Measurements from ENCODE around the gene EPOP. TPM values are rescaled to one million over a fixed set of nuclear protein-coding genes. Genes with fewer than 3 reads are reported as not detected.

EPOP gene
- total and polyA plus RNA-seq, 2 of the 8 experiments (the other 6 are each of a cell fraction or from before 2014, with no cell fraction given) = 1.5 to 3.3 TPM

- no peaks in the 10 kb centered on the region; a peak in 1 of 8 replicates for H3K36me3 ChIP-seq (ENCODE audit: control insufficient read depth in 2 of 4, insufficient read depth in 4 of 4, low read length in 3 of 4)
- H3K79me1 ChIP-seq (ENCODE audit: low read depth, low read length) = no peaks in the 10 kb centered on the region
- H2BK15ac ChIP-seq (ENCODE audit: low read length) = no peak overlapping the region
- FAIRE-seq = no peak
- no peak overlapping the region for H2AK5ac ChIP-seq (ENCODE audit: low read depth, low read length)
- H2AFZ ChIP-seq (ENCODE audit: low read length) = no peak overlapping the region
- 12% methylated on average over 9 of the region's 9 CpGs; no CpG with 5 or more reads in 1 of the 2 experiments for WGBS, 2 experiments (ENCODE audit: extremely low coverage in 1 of 2, insufficient coverage in 1 of 2, insufficient read length in 1 of 2, insufficient replicate concordance in 2 of 2, low coverage in 1 of 2, low lambda C conversion rate in 2 of 2, missing lambda C conversion rate in 1 of 2)
- ChIA-PET POLR2A (ENCODE audit: partially characterized antibody) (interaction anchor here (1.0 to 1.4 kb wide), 4 partner anchors 9 to 73 kb away, joined by 3 to 6 read pairs (median 4); no protein-coding TSS in a partner anchor), CTCF (ENCODE audit: partially characterized antibody) (interaction anchor here (0.7 to 29.5 kb wide), 30 partner anchors 9 to 335 kb away, joined by 3 to 795 read pairs (median 7); partner anchors contain the start of genes ARHGAP23, CISD3, MLLT6 and PSMB3)
- peaks cover 27 to 51% (median 48%) of the 10 kb centered on the region in 4 experiments for H3K27me3 ChIP-seq (replicated peaks in 1 of 4; ENCODE audit: control insufficient read depth in 3 of 4, extremely low read depth in 1 of 4, insufficient read depth in 3 of 4, low read length in 3 of 4)
- H4K5ac ChIP-seq (ENCODE audit: insufficient read length, low read depth, low read length) = no peak overlapping the region
- no peak overlapping the region for H3K23ac ChIP-seq (ENCODE audit: insufficient read length)
- H3K4me2 ChIP-seq (ENCODE audit: insufficient read depth in 1 of 2, low read depth in 2 of 2, low read length in 2 of 2) = no peak overlapping the region
- H2BK20ac ChIP-seq (ENCODE audit: low read length) = no peak overlapping the region
- no peak overlapping the region for H2BK120ac ChIP-seq (replicated peaks; ENCODE audit: low read depth, low read length)
- peaks cover 0 to 2% of the 10 kb centered on the region in 2 experiments for H4K20me1 ChIP-seq (replicated peaks in 1 of 2; ENCODE audit: control insufficient read depth in 1 of 2, insufficient read depth in 2 of 2, low read length in 2 of 2)
- H3K14ac ChIP-seq (ENCODE audit: insufficient read length) = no peak overlapping the region
- no peak overlapping the region for H3K27ac ChIP-seq (ENCODE audit: low read depth, low read length)
- no peak overlapping the region for H3K18ac ChIP-seq (ENCODE audit: extremely low read depth, low read length)
- H4K8ac ChIP-seq (ENCODE audit: extremely low read depth, insufficient read depth, low read length) = no peak overlapping the region
- H3K23me2 ChIP-seq (ENCODE audit: low read depth, low read length) = peaks cover 11% of the 10 kb centered on the region
- no peak overlapping the region for H3K56ac ChIP-seq (replicated peaks; ENCODE audit: insufficient read length, low read depth, low read length)
- H3K79me2 ChIP-seq (ENCODE audit: control insufficient read depth in 1 of 2, insufficient read depth in 2 of 2, low read length in 2 of 2) = no peaks in the 10 kb centered on the region
- H3K9me3 ChIP-seq (ENCODE audit: insufficient read depth in 2 of 2, low read depth in 1 of 2, low read length in 1 of 2) = no peaks in the 10 kb centered on the region
- H3K9ac ChIP-seq (replicated peaks in 1 of 4; ENCODE audit: extremely low read depth in 1 of 4, low read depth in 3 of 4, low read length in 3 of 4) = no peak overlapping the region
- H2BK5ac ChIP-seq (ENCODE audit: low read depth, low read length) = no peak overlapping the region
- DNase-seq (ENCODE audit: low read depth in 1 of 2, low spot score in 2 of 2) = peak; percentile 62 to 94
- peaks cover 0 to 20% (median 9%) of the 10 kb centered on the region in 4 experiments; a peak in 6 of 7 replicates for H3K4me1 ChIP-seq (replicated peaks in 1 of 4; ENCODE audit: control insufficient read depth in 3 of 4, insufficient read depth in 4 of 4, low read length in 3 of 4)
- peak overlapping the region; percentile 79; the same call in 1 of the 2 replicates for H2BK12ac ChIP-seq (ENCODE audit: low read depth, low read length)
- H3K4me3 ChIP-seq (ENCODE audit: extremely low read depth in 1 of 4, insufficient read depth in 2 of 4, low read depth in 3 of 4, low read length in 4 of 4) = no peak overlapping the region
- no peak overlapping the region for H3K4ac ChIP-seq (replicated peaks; ENCODE audit: insufficient read length, low read depth, low read length)
- H4K91ac ChIP-seq (replicated peaks; ENCODE audit: insufficient read length, low read length) = no peak overlapping the region
- TF ChIP-seq POU5F1 (IDR thresholded peaks at IDR 0.05; ENCODE audit: low read depth, low read length) (no peak), BCL11A (IDR thresholded peaks at IDR 0.05; ENCODE audit: low read depth in 2 of 2, low read length in 2 of 2) (no peak)
Observed at GRCh38 chr17:38676706-38677504, 2.1 kb upstream of the EPOP start.
